Measurements from ENCODE around the gene ANLN. TPM values are rescaled to one million over a fixed set of nuclear protein-coding genes. Genes with fewer than 3 reads are reported as not detected.
"Not testable (repeated sequence)": the region's sequence is repeated elsewhere in the genome, so short reads cannot be mapped to it uniquely, and the experiment has no call there.

Gene ANLN
- total RNA-seq, 2 experiments from 2014 or later: 57.1 to 57.7 TPM

- ATAC-seq (ENCODE audit: low read depth): no peak
- no peaks in the 10 kb centered on the region for H3K27me3 Mint-ChIP-seq
- H3K4me1 Mint-ChIP-seq: no peaks in the 10 kb centered on the region
- H3K27ac Mint-ChIP-seq: no peak overlapping the region
- peaks cover 65% of the 10 kb centered on the region for H3K36me3 Mint-ChIP-seq
- POLR2A ChIA-PET: no interaction called here
- DNase-seq: no peak
- no peaks in the 10 kb centered on the region for H3K9me3 Mint-ChIP-seq
- H3K4me3 Mint-ChIP-seq: no peak overlapping the region
Measured at GRCh38 chr7:36449685-36450084, 60.0 kb downstream of the ANLN start.

- Mint-ChIP-seq H3K27ac (no peak overlapping the region), H3K4me1 (no peaks in the 10 kb centered on the region), H3K36me3 (peaks cover 41% of the 10 kb centered on the region), H3K4me3 (no peak overlapping the region), H3K27me3 (no peaks in the 10 kb centered on the region), H3K9me3 (no peaks in the 10 kb centered on the region)
- POLR2A ChIA-PET: interaction anchor here (0.7 kb wide), 1 partner anchor 29 kb away, joined by 3 read pairs; no protein-coding TSS in a partner anchor
- DNase-seq (no peak), ATAC-seq (ENCODE audit: low read depth) (no peak)
Measured at GRCh38 chr7:36453769-36454168, 64.1 kb downstream of the ANLN start.

- ATAC-seq (ENCODE audit: low read depth) (no peak), DNase-seq (no peak)
- no peak overlapping the region for H3K4me3 Mint-ChIP-seq
- H3K27ac Mint-ChIP-seq: no peak overlapping the region
- H3K9me3 Mint-ChIP-seq: no peaks in the 10 kb centered on the region
- no peaks in the 10 kb centered on the region for H3K4me1 Mint-ChIP-seq
- H3K36me3 Mint-ChIP-seq: peaks cover 29% of the 10 kb centered on the region
- H3K27me3 Mint-ChIP-seq: peaks cover 4% of the 10 kb centered on the region
- POLR2A ChIA-PET: interaction anchor here (0.6 kb wide), 1 partner anchor 165 kb away, joined by 3 read pairs; no protein-coding TSS in a partner anchor
Measured at GRCh38 chr7:36455646-36456045, 66.0 kb downstream of the ANLN start.

GRCh38 chr7:36456138-36456537 is 66.5 kb downstream of the ANLN start:
- DNase-seq: no peak
- no peak overlapping the region for H3K4me3 Mint-ChIP-seq
- POLR2A ChIA-PET: interaction anchor here (0.6 kb wide), 1 partner anchor 166 kb away, joined by 3 read pairs; no protein-coding TSS in a partner anchor
- no peak overlapping the region for H3K27ac Mint-ChIP-seq
- no peaks in the 10 kb centered on the region for H3K4me1 Mint-ChIP-seq
- H3K36me3 Mint-ChIP-seq: peaks cover 24% of the 10 kb centered on the region
- H3K9me3 Mint-ChIP-seq: no peaks in the 10 kb centered on the region
- ATAC-seq (ENCODE audit: low read depth): no peak
- peaks cover 6% of the 10 kb centered on the region for H3K27me3 Mint-ChIP-seq

- no peak for ATAC-seq (ENCODE audit: low read depth)
- H3K36me3 Mint-ChIP-seq: peaks cover 20% of the 10 kb centered on the region
- no peaks in the 10 kb centered on the region for H3K4me1 Mint-ChIP-seq
- H3K27me3 Mint-ChIP-seq: peaks cover 6% of the 10 kb centered on the region
- POLR2A ChIA-PET: no interaction called here
- H3K4me3 Mint-ChIP-seq: no peak overlapping the region
- no peak for DNase-seq
- H3K27ac Mint-ChIP-seq: no peak overlapping the region
- no peaks in the 10 kb centered on the region for H3K9me3 Mint-ChIP-seq
Measured at GRCh38 chr7:36456548-36456947, 66.9 kb downstream of the ANLN start.

GRCh38 chr7:36459236-36459960 is 69.7 kb downstream of the ANLN start:
- Mint-ChIP-seq H3K4me3 (no peak overlapping the region), H3K27me3 (peaks cover 10% of the 10 kb centered on the region), H3K27ac (no peak overlapping the region), H3K9me3 (no peaks in the 10 kb centered on the region), H3K4me1 (no peaks in the 10 kb centered on the region), H3K36me3 (peaks cover 6% of the 10 kb centered on the region)
- DNase-seq: no peak
- POLR2A ChIA-PET: no interaction called here
- ATAC-seq (ENCODE audit: low read depth): no peak

- POLR2A ChIA-PET: no interaction called here
- no peaks in the 10 kb centered on the region for H3K9me3 Mint-ChIP-seq
- ATAC-seq (ENCODE audit: low read depth) (no peak), DNase-seq (no peak)
- peaks cover under 1% of the 10 kb centered on the region for H3K36me3 Mint-ChIP-seq
- peaks cover 13% of the 10 kb centered on the region for H3K27me3 Mint-ChIP-seq
- H3K4me3 Mint-ChIP-seq: no peak overlapping the region
- no peak overlapping the region for H3K27ac Mint-ChIP-seq
- no peaks in the 10 kb centered on the region for H3K4me1 Mint-ChIP-seq
Measured at GRCh38 chr7:36460811-36461429, 71.3 kb downstream of the ANLN start.

- POLR2A ChIA-PET: no interaction called here
- no peaks in the 10 kb centered on the region for H3K4me1 Mint-ChIP-seq
- H3K27me3 Mint-ChIP-seq: peaks cover 17% of the 10 kb centered on the region
- H3K36me3 Mint-ChIP-seq: no peaks in the 10 kb centered on the region
- H3K9me3 Mint-ChIP-seq: no peaks in the 10 kb centered on the region
- DNase-seq: no peak
- no peak overlapping the region for H3K27ac Mint-ChIP-seq
- no peak overlapping the region for H3K4me3 Mint-ChIP-seq
- no peak for ATAC-seq (ENCODE audit: low read depth)
Measured at GRCh38 chr7:36462551-36463137, 73.0 kb downstream of the ANLN start.

GRCh38 chr7:36464271-36464670 is 74.6 kb downstream of the ANLN start:
- POLR2A ChIA-PET: interaction anchor here (0.6 kb wide), 1 partner anchor 196 kb away, joined by 4 read pairs; no protein-coding TSS in a partner anchor
- H3K4me1 Mint-ChIP-seq: no peaks in the 10 kb centered on the region
- DNase-seq: no peak
- H3K27me3 Mint-ChIP-seq: peaks cover 17% of the 10 kb centered on the region
- ATAC-seq (ENCODE audit: low read depth): no peak
- H3K9me3 Mint-ChIP-seq: no peaks in the 10 kb centered on the region
- no peak overlapping the region for H3K4me3 Mint-ChIP-seq
- no peaks in the 10 kb centered on the region for H3K36me3 Mint-ChIP-seq
- no peak overlapping the region for H3K27ac Mint-ChIP-seq

GRCh38 chr7:36466001-36466400 is 76.3 kb downstream of the ANLN start:
- POLR2A ChIA-PET; H3K4me1 Mint-ChIP-seq; H3K27ac Mint-ChIP-seq; H3K36me3 Mint-ChIP-seq; H3K9me3 Mint-ChIP-seq; DNase-seq; ATAC-seq (ENCODE audit: low read depth); H3K4me3 Mint-ChIP-seq: not testable (repeated sequence)
- peaks cover 12% of the 10 kb centered on the region for H3K27me3 Mint-ChIP-seq

- ATAC-seq (ENCODE audit: low read depth): no peak
- no peak overlapping the region for H3K27ac Mint-ChIP-seq
- H3K4me1 Mint-ChIP-seq: peaks cover 6% of the 10 kb centered on the region
- no peak for DNase-seq
- POLR2A ChIA-PET: no interaction called here
- no peaks in the 10 kb centered on the region for H3K36me3 Mint-ChIP-seq
- H3K27me3 Mint-ChIP-seq: peaks cover 11% of the 10 kb centered on the region
- no peaks in the 10 kb centered on the region for H3K9me3 Mint-ChIP-seq
- no peak overlapping the region for H3K4me3 Mint-ChIP-seq
Measured at GRCh38 chr7:36468370-36469101, 78.9 kb downstream of the ANLN start.

- Mint-ChIP-seq H3K27ac (no peak overlapping the region), H3K4me3 (no peak overlapping the region), H3K27me3 (peaks cover 7% of the 10 kb centered on the region), H3K36me3 (no peaks in the 10 kb centered on the region), H3K9me3 (no peaks in the 10 kb centered on the region), H3K4me1 (peaks cover 11% of the 10 kb centered on the region)
- DNase-seq: no peak
- ATAC-seq (ENCODE audit: low read depth): no peak
- POLR2A ChIA-PET: no interaction called here
Measured at GRCh38 chr7:36469236-36469635, 79.6 kb downstream of the ANLN start.

- no peaks in the 10 kb centered on the region for H3K27me3 Mint-ChIP-seq
- POLR2A ChIA-PET: no interaction called here
- peaks cover 4% of the 10 kb centered on the region for H3K36me3 Mint-ChIP-seq
- peaks cover 18% of the 10 kb centered on the region for H3K4me1 Mint-ChIP-seq
- ATAC-seq (ENCODE audit: low read depth) (no peak), DNase-seq (no peak)
- H3K4me3 Mint-ChIP-seq: no peak overlapping the region
- H3K27ac Mint-ChIP-seq: no peak overlapping the region
- peaks cover 2% of the 10 kb centered on the region for H3K9me3 Mint-ChIP-seq
Measured at GRCh38 chr7:36472141-36472729, 82.6 kb downstream of the ANLN start.

Data from activated naive CD8-positive, alpha-beta T cell treated with anti-CD3 and anti-CD28 coated beads, Interleukin-2, amount 10 ng/mL, durations not matched to agents 7 days and 5 days (primary cell).